GM11168 (cell line): Measurements from ENCODE around the gene M6PR.

Experiments used
- in situ Hi-C: fragments of 300-500 bp; cut with MboI; formaldehyde crosslinking; loops from one replicate; pipeline ENCODE4 v1.12.0; 2022; ENCODE audit warnings: low sequenced_read_pairs; ENCODE audit not compliant: unreplicated experiment

Gene M6PR

GRCh38 chr12:8949342-8950220 is at the start of gene M6PR:
TSS of gene M6PR (minus strand) at chr12:8949645. CDS start at chr12:8946404, 3,241 bp downstream.
- in situ Hi-C loops: no loop called here

DNA sequence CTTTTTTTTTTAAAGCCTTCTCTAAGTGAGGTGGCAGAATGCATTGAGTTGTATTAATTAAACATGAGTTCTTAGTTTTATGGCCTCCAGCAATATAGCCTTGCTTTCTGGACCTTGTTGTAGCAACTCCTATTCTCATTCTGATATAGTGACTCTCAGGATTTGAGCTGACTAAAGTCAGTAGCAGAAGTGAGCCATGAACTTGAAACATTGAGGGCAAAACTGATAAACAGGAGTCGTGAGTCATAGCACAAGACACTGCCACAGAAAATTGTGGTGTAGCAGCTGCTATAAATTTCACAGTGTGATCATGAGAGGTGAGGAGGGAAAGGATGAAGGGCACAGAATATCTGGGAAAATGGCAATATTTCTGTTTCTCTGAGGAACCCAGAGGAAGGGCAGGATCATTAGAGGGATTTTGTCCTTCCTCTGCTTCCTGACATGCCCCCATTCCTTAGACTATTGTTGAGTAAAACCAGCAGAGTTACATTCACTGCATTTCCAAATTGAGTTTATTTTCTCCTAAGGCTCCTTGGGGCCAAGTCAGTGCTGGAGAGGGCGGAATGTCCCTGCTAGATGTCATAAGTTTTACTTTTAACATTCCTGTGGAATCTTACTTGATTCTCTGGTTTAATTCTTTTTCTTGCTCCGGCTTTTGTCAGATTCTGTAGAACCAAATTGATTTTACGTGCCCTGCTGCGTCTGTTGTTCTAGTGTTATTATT is 47.4 kb upstream of the M6PR start:
- in situ Hi-C loops: no loop called here

DNA sequence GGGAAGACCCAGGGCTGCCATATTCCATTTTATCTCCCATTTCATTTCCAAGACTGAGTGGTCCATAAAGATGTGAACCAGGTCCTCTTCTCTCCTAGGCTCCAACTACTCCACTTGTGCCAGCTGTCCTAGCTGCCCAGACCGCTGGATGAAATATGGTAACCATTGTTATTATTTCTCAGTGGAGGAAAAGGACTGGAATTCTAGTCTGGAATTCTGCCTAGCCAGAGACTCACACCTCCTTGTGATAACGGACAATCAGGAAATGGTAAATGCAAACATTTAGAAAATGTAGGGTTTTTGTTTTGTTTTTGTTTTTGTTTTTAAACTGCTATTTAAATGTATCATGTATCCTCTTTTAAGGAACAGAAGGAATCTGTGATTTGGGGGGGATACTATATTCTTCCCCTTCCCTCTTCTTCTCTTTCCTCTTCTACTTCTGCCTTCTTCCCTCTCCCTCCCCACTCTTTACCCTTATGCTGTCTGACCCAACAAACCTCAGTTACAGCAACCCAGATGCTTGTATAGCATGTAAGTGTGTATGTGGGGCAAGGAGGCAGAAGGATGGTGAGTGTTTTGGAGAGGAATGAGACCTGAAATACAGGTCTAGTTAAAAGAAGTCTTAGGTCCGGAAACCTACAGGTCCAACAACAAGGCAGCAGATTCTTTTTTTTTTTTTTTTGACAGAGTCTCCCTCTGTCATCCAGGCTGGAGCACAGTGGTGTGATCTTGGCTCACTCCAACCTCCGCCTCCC is 45.8 kb upstream of the M6PR start:
- in situ Hi-C loops: no loop called here

DNA sequence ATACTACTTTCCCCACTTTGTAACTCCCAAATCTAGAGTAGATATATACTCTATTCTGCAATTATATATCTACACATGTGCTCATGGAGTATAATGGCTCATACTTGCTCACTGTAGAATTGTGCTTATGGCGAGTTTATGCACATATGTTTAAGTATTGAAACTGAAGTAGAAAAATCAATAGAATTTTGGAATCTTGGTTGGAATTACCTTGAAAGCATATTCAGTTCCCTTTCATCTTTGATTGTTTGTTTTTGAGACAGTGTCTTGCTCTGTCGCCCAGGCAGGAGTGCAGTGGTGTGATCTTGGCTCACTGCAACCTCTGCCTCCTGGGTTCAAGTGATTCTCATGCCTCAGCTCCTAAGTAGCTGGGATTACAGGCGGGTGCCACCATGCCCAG is 44.4 kb upstream of the M6PR start:
- in situ Hi-C loops: no loop called here

- in situ Hi-C loops: no loop called here
These were observed 42.2 kb upstream of the M6PR start for GRCh38 chr12:8991371-8992345.

GRCh38 chr12:8989413-8989812 is 40.0 kb upstream of the M6PR start, which contains the start of gene KLRG1:
TSS of gene KLRG1 (plus strand) at chr12:8989546. CDS start at chr12:8989636, 90 bp downstream.
- in situ Hi-C loops: no loop called here

- in situ Hi-C loops: no loop called here
These were observed 38.2 kb upstream of the M6PR start for GRCh38 chr12:8987685-8988084.

GRCh38 chr12:8987163-8987562 is 37.7 kb upstream of the M6PR start:
- in situ Hi-C loops: no loop called here

DNA sequence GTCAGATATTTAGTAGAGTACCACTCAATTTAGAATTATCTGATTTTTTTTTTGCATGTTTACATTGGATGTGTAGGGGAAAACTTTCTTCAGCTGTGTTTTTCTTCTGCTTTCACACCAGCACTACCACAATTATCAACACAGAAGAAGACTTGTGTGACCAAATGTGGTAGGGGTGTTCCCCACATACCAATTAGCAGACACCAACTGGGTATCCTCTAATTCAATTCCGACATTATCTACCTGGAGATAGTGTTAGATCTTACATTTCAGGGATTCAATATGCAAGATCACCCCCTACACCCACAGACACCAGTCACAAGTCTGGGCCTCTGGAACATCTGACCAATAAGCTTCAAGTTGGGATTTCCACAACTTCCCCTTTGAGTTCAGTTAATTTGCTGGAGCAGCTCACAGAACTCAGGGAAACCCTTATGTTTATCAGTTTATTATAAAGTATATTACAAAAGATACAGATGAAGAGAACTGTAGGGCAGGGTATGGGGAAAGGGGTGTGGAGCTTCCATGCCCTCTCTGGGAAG is 35.8 kb upstream of the M6PR start:
- in situ Hi-C loops: no loop called here

DNA sequence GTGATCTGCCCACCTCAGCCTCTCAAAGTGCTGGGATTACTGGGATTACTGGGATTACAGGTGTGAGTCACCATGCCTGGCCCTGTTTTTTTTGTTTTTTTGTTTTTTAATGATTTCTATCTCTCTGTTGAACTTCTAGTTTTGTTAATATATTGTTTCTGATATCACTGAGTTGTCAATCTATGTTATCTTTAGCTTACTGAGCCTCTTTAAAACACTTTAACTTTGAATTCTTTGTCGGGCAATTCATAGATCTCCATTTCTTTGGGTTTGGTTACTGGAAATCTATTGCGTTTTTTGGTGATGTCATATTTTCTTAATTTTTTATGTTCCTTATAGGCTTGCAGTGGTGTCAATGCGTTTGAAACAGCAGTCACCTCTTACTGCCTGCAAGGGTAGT is 30.7 kb upstream of the M6PR start:
- in situ Hi-C loops: no loop called here

- in situ Hi-C loops: no loop called here
These were observed 21.0 kb upstream of the M6PR start for GRCh38 chr12:8970432-8970831.

GRCh38 chr12:8969861-8970411 is 20.5 kb upstream of the M6PR start:
- in situ Hi-C loops: no loop called here

DNA sequence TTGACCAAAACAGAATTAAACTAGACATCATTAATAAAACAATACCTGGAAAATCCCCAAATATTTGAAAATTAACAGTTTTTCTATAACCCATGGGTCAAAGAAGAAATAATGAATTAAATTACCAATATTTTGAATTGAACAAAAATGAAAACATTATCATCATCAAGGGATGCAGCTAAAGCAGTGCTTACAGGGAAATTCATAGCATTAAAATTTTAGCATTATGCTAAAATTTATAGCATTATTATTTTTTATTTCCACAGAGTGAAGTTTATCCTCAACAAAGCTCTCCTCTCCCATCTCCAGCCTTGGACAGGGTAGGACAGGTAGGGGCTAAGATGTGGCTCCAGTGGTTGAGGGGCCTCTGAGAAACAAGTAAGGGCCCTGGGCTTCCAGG is 19.3 kb upstream of the M6PR start:
- in situ Hi-C loops: no loop called here

DNA sequence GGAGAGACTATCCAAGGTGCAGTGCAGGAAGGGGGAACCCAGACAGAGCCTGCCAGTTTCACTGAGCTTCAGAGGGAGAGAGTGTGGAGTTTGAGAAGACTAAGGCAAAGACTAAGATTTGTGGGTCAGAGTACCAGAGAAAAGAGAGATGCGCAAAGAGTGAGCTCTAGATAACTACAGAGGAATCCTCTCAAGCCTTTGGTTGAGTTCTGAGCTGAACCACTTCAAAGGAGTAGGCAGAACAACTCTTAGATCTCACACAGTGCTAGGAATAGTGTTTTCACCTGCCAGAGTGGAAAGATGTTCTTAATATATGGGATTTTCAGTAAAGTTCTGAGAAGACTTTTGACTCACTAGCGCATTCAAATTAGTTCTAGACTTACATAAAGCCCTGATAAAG is 10.7 kb upstream of the M6PR start:
- in situ Hi-C loops: loop anchor here (5.0 kb wide), 1 partner anchor 82 kb away; no protein-coding TSS in a partner anchor

DNA sequence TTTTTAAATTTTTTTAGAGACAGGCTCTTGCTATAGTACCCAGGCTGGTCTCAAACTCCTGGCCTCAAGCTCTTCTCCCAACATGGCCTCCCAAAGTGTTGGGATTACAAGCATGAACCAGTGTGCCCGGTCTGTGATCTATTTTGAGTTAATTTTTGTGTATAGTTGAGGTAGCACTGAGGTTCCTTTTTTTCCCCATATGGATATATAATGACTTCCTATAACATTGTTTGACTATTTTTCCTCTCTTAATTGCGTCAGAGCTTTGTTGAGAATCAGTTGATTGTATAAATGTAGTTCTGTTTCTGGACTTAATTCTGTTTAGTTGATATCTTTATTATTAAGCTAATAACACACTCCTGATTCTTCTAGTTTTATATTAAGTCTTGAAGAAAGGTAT is 8.6 kb upstream of the M6PR start:
- in situ Hi-C loops: no loop called here

DNA sequence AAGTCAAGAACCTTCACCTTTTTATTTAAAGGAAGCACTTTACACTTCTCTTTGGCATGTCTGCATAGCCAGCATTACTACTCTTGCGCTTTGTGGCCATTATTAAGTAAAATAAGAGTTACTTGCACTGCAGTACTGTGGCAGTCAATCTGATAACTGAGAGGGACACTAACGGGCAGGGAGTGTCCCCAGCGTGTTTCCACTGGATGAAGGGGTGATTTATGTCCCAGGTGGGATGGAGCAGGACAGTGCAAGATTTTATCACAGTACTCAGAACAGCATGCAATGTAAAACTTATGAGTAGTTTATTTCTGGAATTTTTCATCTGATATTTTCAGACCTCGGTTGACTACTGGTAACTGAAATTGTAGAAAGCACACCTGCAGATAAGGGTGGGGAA is 8.1 kb upstream of the M6PR start:
- in situ Hi-C loops: no loop called here

DNA sequence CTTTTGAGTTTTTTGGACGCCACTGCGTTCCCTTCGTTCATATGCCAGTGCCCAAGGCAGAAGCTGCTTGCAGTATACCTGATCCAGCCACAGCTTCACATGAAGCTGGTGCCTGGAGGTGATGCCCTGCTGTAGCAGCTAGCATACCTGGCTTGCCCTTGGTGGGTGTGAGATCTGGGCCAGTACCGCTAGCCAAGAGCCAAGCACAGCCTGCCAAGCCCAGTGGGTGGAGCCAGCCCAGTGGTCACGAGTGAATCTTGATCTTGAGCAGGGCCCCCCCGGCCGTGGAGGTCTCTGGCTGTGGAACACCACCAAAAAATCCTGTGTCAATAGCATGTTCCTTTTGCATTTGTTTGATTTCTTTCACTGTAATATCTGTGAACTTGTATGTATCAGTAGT is 7.3 kb upstream of the M6PR start:
- in situ Hi-C loops: no loop called here

DNA sequence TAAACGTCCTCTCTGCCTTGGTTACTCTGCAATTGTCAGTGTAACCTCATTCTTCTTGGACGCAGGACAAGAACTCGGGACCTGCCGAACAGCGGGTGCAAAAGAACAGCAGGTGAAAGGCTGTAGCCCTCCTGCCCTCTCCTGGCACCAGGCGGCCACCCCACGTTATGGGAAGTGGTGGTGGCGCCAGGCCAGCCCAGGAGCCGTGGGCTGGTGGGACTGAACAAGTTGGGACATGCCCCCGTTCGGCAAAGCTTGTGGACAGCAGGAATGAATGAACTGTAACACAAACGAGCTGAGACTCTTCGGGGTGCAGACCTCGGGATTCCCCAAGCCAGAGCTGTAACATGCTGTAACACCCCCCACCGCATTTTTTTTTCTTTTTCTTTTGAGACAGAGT is 6.6 kb upstream of the M6PR start:
- in situ Hi-C loops: no loop called here

DNA sequence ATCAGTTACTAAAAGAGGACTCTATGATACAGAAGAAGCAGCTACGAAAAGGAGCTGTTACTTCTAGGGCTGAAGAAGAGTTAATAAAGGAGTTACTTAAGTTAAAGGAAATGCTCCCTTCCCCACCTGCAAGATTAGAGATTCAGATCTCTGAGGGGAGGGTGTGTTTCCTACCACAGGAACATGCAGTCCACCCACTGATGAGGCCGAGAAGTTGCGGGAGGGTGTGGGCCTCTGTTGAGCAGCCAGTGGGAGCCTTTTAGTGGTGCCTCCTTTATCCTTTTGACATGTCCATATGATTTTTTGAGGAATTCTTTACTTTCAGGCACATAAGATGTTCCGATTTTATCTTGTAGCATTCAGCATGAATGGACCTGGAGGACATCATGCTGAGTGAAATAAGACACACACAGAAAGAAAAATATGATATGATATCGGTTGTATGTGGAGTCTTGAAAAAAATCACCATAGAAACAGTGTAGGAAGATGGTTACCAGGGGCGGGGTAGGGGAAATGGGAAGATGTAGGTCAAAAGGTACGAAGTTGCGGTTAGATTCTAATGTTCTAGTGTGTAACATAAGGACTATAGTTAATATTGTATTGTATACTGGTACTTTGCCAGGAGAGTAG is 4.4 kb upstream of the M6PR start:
- in situ Hi-C loops: no loop called here
